ENCODE results near the gene CHRNA4. TPM values are rescaled to one million over a fixed set of nuclear protein-coding genes. Genes with fewer than 3 reads are reported as not detected.

Gene CHRNA4
- total RNA-seq, 2 donors from 2014 or later, result 0.46 TPM; not detected in 1

- H3K4me1 ChIP-seq (ENCODE audit: control insufficient read depth, insufficient read depth, low read length), result no peaks in the 10 kb centered on the region
- TF ChIP-seq CTCF (conservative IDR thresholded peaks at IDR 0.05), result no peak
- WGBS, 2 experiments (ENCODE audit: insufficient coverage in 1 of 2, insufficient read length in 1 of 2), result 93% methylated on average over 26 to 34 of the region's 34 CpGs
Observed at GRCh38 chr20:63322146-63322932, 38.8 kb downstream of the CHRNA4 start.

GRCh38 chr20:63321148-63321831 lies 39.9 kb downstream of the CHRNA4 start:
- Histone ChIP-seq H3K4me1 (ENCODE audit: control insufficient read depth, insufficient read depth, low read length) (no peaks in the 10 kb centered on the region), H3K36me3 (ENCODE audit: control insufficient read depth, insufficient read depth, low read length) (no peaks in the 10 kb centered on the region), H3K27ac (ENCODE audit: low read depth, low read length) (no peak overlapping the region), H3K27me3 (ENCODE audit: control insufficient read depth, insufficient read depth, low read length, poor library complexity, severe bottlenecking) (peaks cover 7% of the 10 kb centered on the region), H3K9ac (ENCODE audit: extremely low read depth, low read length, poor library complexity, severe bottlenecking) (no peak overlapping the region), H3K4me3 (ENCODE audit: low read length) (no peak overlapping the region), H3K9me3 (ENCODE audit: control insufficient read depth, low read length) (no peaks in the 10 kb centered on the region)
- H3K4me3 Mint-ChIP-seq, result no peak overlapping the region
- no peaks in the 10 kb centered on the region for H3K36me3 Mint-ChIP-seq (ENCODE audit: low read depth)
- TF ChIP-seq CTCF (conservative IDR thresholded peaks at IDR 0.05), result no peak
- no peak for DNase-seq
- no peak overlapping the region for H3K27ac Mint-ChIP-seq
- no peaks in the 10 kb centered on the region for H3K4me1 Mint-ChIP-seq
- WGBS, 2 experiments (ENCODE audit: insufficient coverage in 1 of 2, insufficient read length in 1 of 2), result 85% methylated on average over 12 to 20 of the region's 20 CpGs
- H3K9me3 Mint-ChIP-seq, result peaks cover 2% of the 10 kb centered on the region
- no peaks in the 10 kb centered on the region for H3K27me3 Mint-ChIP-seq (ENCODE audit: insufficient read depth)

More at GRCh38 chr20:63322146-63322932, 38.8 kb downstream of the CHRNA4 start:
- H3K36me3 ChIP-seq (ENCODE audit: control insufficient read depth, insufficient read depth, low read length), result no peaks in the 10 kb centered on the region
- Mint-ChIP-seq H3K36me3 (ENCODE audit: low read depth) (no peaks in the 10 kb centered on the region), H3K27me3 (ENCODE audit: insufficient read depth) (no peaks in the 10 kb centered on the region), H3K27ac (no peak overlapping the region), H3K9me3 (peaks cover 4% of the 10 kb centered on the region), H3K4me3 (no peak overlapping the region), H3K4me1 (no peaks in the 10 kb centered on the region)
- DNase-seq, result no peak
- H3K27me3 ChIP-seq (ENCODE audit: control insufficient read depth, insufficient read depth, low read length, poor library complexity, severe bottlenecking), result peaks cover 7% of the 10 kb centered on the region
- H3K27ac ChIP-seq (ENCODE audit: low read depth, low read length), result no peak overlapping the region
- peaks cover 5% of the 10 kb centered on the region for H3K9me3 ChIP-seq (ENCODE audit: control insufficient read depth, low read length)
- no peak overlapping the region for H3K4me3 ChIP-seq (ENCODE audit: low read length)
- no peak overlapping the region for H3K9ac ChIP-seq (ENCODE audit: extremely low read depth, low read length, poor library complexity, severe bottlenecking)

- no peak overlapping the region for H3K4me3 ChIP-seq (ENCODE audit: low read length)
- Mint-ChIP-seq H3K27ac (no peak overlapping the region), H3K36me3 (ENCODE audit: low read depth) (no peaks in the 10 kb centered on the region), H3K9me3 (no peaks in the 10 kb centered on the region), H3K4me3 (no peak overlapping the region), H3K4me1 (no peaks in the 10 kb centered on the region), H3K27me3 (ENCODE audit: insufficient read depth) (no peaks in the 10 kb centered on the region)
- H3K9me3 ChIP-seq (ENCODE audit: control insufficient read depth, low read length), result no peaks in the 10 kb centered on the region
- H3K27ac ChIP-seq (ENCODE audit: low read depth, low read length), result no peak overlapping the region
- no peak for DNase-seq
- peaks cover 7% of the 10 kb centered on the region for H3K27me3 ChIP-seq (ENCODE audit: control insufficient read depth, insufficient read depth, low read length, poor library complexity, severe bottlenecking)
- no peaks in the 10 kb centered on the region for H3K36me3 ChIP-seq (ENCODE audit: control insufficient read depth, insufficient read depth, low read length)
- TF ChIP-seq CTCF (conservative IDR thresholded peaks at IDR 0.05), result no peak
- no peak overlapping the region for H3K9ac ChIP-seq (ENCODE audit: extremely low read depth, low read length, poor library complexity, severe bottlenecking)
- H3K4me1 ChIP-seq (ENCODE audit: control insufficient read depth, insufficient read depth, low read length), result no peaks in the 10 kb centered on the region
- 88 to 92% methylated on average over 4 to 10 of the region's 10 CpGs for whole genome bisulfite sequencing, 2 experiments (ENCODE audit: insufficient coverage in 1 of 2, insufficient read length in 1 of 2)
Observed at GRCh38 chr20:63320616-63321147, 40.5 kb downstream of the CHRNA4 start.
